ENCODE data around the gene LRMDA.

Gene LRMDA

GRCh38 chr10:75402486-75403143 is 28.8 kb upstream of the LRMDA start:
- DNase-seq: no peak

- no peak for DNase-seq
These were observed 28.1 kb upstream of the LRMDA start for GRCh38 chr10:75403144-75403938.

DNA sequence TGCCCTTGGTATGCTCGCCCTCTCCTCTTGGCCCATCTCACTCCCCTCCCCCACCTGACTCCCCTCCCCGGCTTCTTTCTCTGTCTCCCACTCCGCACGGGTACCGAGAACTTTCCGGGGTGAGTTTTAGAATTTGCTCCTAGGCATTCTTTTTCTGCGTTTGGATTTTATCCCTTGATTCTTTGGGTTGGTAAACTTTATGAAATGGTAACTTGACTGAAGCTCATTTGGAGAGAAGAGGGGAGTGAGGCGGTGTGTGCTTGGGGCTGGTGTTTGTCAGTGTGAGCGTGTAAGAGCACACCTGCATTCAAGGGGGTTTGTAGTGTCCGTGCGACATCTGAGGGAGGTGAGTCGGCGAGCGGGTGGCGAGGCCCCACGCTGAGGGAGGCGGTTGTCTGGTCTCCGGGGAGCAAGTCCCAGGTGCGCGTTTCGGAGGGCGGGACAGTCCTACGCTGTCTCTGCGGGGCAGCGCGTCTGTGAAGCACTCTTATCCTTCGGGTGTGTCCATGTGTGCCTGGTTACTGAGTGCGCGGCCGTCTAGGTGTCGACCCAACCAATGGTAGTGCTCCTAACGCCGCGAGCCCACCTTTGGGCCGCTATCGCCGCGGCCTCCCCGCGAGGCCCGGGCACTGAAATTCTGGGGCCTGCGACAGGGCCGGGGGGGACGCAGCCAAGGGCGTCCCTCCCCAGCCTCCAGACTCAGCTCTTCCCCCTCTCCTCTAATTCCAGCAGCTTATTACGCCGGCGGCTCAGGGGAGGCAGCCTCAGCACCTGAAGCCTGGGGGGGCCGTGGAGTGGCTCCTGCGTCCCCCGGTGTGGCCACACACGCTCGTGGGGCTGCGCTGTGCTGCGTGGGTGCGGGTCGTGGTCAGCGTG is 27.2 kb upstream of the LRMDA start:
- DNase-seq: no peak

DNA sequence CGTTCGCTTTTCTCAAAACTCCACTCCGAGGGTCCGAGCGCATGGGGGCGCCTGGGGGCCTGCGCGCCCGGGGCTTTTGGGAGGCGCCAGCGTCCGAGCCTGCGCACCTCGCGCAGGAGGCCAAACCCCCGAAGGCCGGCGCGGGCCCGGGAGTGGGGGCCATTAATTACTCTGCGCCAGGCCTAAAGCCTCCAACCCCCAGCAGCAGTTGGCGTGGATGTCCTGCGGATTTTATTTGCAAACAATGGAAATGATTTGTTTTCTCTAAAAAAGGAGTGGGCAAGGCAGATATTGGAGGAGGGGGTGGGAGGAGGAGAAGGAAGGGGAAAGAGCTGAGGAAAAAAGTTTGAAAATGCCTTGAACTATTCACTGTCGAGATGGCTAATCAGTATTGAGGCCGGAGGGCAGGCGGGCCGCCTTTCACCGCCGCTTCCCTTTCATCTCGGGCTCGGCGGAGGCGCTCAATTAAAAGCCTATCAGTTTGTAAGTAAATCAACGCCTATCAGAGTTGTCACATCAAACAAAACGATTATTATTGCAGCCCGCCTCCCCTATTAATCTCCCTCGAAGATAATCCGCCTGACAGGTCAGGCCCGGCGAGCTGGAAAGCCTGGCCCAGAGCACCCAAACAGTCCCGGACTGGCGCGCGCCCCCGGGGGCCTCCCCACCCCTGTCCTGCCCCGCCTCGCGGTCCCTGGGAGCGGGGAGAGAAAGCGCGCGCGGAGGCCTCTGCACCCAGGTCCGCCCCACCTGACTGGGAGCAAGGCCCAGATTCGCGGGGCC is 26.4 kb upstream of the LRMDA start:
- no peak for DNase-seq

GRCh38 chr10:75405598-75406461 is 25.6 kb upstream of the LRMDA start:
- no peak for DNase-seq

- no peak for DNase-seq
These were observed 24.8 kb upstream of the LRMDA start for GRCh38 chr10:75406462-75407223.

DNA sequence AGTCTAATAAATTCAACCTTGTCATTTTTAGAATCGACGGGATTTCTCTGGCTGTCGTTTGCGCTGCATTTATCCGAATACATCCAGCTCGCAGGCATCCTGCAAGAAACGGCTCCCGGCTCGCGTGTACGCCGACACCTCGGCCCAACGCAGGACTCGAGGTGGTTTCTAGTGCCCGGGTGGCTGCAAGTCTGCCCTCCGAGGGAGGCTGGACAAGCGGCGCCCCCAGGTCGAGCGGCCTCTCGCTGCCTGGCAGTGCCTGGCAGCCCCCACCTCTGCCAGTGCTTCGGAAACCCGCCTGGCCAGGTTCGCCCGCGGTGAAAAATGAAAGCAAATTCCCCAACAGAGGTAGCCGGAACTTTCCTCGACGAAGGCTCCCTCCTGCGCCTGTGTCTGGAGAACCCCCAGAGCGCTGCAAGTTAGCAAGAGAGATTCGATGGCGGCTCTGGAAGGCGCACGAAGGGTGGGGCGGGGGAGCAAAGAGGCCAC is 24.2 kb upstream of the LRMDA start:
- DNase-seq: no peak

GRCh38 chr10:75407713-75408508 is 23.5 kb upstream of the LRMDA start:
- DNase-seq: no peak

DNA sequence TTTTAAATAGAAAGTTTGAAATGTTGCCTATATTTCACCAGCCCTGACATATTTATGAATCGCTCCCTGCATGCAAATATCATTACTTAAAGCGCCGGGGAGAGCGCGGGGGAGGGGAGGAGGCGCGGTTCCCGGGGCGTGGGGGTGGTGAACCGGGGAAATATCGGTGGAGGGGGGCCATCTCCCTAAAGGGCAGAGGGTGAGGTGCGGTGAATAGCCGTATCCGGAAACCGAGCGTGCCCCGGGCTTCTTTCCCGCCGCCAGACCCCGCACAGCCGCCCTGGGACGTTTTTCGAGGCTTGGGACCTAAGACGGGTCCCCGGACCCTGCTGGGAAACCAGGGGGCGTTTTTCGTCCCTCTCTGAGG is 22.9 kb upstream of the LRMDA start:
- no peak for DNase-seq

GRCh38 chr10:75408911-75409885 is 22.2 kb upstream of the LRMDA start:
- no peak for DNase-seq

- DNase-seq: no peak
These were observed 21.1 kb upstream of the LRMDA start for GRCh38 chr10:75410132-75411005.

- DNase-seq: no peak
These were observed 16.9 kb upstream of the LRMDA start for GRCh38 chr10:75414527-75414926.

GRCh38 chr10:75417522-75417927 is 13.9 kb upstream of the LRMDA start:
- DNase-seq: no peak

DNA sequence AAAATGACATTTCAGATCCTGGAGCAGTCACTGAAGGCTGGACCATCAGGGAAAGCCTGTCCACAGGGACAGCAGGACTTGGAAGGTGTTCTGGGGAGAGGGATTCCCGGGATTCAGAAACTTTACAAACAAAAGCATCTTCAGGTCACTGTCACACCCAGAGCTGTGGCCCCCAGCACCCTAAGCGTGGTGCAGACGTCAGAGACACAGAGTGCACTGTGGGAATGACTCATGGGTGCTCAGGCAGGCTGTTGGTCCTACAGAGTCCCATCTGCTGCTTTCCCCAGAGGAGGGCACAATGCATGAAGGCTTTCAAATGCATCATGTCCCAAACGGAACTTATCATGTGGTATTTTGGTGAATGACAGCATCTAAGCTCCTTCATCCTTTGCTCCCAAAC is 13.1 kb upstream of the LRMDA start:
- no peak for DNase-seq

- no peak for DNase-seq
These were observed 12.7 kb upstream of the LRMDA start for GRCh38 chr10:75418712-75419111.

- DNase-seq: no peak
These were observed 8.5 kb upstream of the LRMDA start for GRCh38 chr10:75422913-75423312.

GRCh38 chr10:75424571-75424970 is 6.9 kb upstream of the LRMDA start:
- DNase-seq: no peak

All from GOT3 (cell line).